GM12801 (cell line): ENCODE results near the gene SPAG16.

Experiments
- CTCF ChIP-seq: IDR thresholded peaks from one replicate; pipeline ENCODE4 v1.5.1; 2011; ENCODE audit warnings: control low read depth; ENCODE audit not compliant: insufficient read length; ENCODE audit errors: extremely low read depth

Gene SPAG16

DNA sequence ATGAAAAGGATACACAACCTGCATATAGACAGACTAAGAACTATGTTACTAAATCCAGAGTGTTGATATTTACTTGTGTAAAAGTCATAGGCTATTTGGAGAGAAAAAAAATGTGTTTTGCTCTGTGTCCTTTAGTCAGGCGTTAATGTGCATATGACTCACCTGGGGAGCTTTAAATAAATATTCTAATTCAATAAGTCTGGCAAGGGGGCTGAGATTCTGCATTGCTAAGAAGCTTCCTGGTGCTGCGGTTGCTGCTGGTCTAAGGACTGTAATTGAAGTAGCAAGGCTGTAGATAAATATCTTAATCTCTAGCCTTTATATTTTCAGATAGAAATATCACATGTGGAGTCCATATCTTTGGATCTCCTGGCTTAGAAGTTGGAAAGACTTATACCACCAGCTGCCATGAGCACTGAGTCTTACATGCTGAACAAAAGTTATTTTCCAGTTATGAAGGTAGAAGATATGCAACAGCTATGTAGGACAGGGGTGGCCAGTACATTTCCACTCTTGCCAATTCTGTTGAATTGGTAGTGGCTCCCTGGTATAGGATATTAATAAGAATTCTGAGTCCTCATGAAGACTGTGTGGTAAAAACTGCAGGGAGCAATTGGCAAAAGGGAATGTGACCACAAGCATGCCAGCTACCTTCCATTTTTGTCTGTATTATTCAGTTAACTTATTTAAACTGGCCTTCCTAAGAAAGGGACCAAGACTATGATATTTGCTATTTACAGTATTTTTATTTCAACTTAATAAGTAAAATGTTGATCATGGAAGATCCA is 4.8 kb downstream of the SPAG16 start:
- no peak for TF ChIP-seq CTCF

GRCh38 chr2:213290501-213290900 is 6.2 kb downstream of the SPAG16 start:
- TF ChIP-seq CTCF = no peak

DNA sequence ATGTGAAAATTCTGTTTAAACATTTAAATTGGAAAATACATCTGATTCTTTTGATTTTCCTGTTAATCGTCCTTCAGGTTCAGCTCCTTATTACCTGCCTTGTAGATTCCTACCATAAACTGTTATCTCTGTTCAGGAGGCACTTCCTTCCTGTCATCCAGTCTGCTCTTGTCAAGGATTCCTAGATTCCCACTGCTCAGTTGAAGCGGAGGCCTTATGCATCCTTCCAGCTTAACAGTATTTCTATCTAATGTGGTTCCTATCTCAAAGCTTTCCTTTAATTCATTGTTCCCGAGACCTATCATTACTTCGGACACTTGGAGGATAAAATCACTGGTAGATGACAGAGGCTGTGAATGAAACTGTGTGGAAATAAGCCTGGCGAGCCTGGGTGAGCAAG is 12.0 kb downstream of the SPAG16 start:
- TF ChIP-seq CTCF = no peak

DNA sequence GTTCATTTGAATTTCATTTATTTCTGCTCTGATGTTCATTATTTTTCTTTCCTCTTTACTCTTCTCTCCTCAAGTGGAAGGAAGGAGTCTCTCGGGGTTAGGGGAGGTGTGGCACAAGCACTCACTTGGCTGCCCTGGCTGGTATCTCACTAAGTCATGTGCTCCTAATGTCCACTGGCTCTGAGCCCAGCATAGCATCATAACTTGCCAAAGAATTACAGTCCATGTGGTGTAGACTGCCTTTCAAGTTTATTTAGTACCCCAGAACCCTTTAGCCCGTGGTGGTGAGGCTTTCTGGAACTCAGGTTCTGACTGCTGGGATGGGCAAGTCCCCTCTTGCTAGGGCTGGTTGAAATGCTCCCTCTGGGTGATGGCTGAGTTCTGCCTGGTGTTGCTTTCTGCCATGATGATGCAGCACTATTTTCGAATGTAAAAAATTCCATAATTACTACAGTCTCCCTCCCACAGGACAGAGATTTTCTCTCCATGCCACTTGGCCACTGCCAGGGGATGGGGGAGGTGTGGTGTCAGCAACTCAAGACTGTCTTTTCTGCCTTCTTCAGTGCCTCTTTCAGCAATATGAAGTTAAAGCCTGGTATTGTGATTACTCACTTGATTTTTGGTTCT is 22.2 kb downstream of the SPAG16 start:
- TF ChIP-seq CTCF = no peak

- TF ChIP-seq CTCF = no peak
These were observed 31.1 kb downstream of the SPAG16 start for GRCh38 chr2:213315168-213315876.

GRCh38 chr2:213316001-213316735 is 31.9 kb downstream of the SPAG16 start:
- no peak for TF ChIP-seq CTCF

- TF ChIP-seq CTCF = no peak
These were observed 33.7 kb downstream of the SPAG16 start for GRCh38 chr2:213317929-213318328.
